Spinal cord (tissue), 10 donors: Measurements from ENCODE around the gene AVPI1. TPM values are rescaled to one million over a fixed set of nuclear protein-coding genes. Genes with fewer than 3 reads are reported as not detected.

Source experiments
- DNase-seq, 6 donors: peaks; one replicate each; pipeline versions ENCODE4 v3.0.0 to v3.0.0-alpha.2; 2013 to 2015; ENCODE audit warnings: low spot score in 6 of 6, low read depth in 4 of 6
- H3K27ac ChIP-seq: one replicate; pipeline ENCODE4 v1.5.1; 2013; ENCODE audit warnings: low read depth, low read length, control low read depth
- H3K27me3 ChIP-seq: one replicate; pipeline ENCODE4 v1.6.1; 2013; ENCODE audit warnings: low read length; ENCODE audit not compliant: control insufficient read depth, insufficient read depth
- H3K36me3 ChIP-seq: one replicate; pipeline ENCODE4 v1.6.1; 2013; ENCODE audit warnings: low read length; ENCODE audit not compliant: control insufficient read depth, insufficient read depth
- H3K4me1 ChIP-seq: one replicate; pipeline ENCODE4 v1.6.1; 2013; ENCODE audit warnings: low read length; ENCODE audit not compliant: control insufficient read depth, insufficient read depth
- H3K4me3 ChIP-seq: one replicate; pipeline ENCODE4 v1.5.1; 2013; ENCODE audit warnings: low read depth, low read length, control low read depth
- H3K9me3 ChIP-seq: one replicate; pipeline ENCODE4 v1.6.1; 2013; ENCODE audit warnings: low read length; ENCODE audit not compliant: control insufficient read depth, insufficient read depth
- WGBS: methylation state at CpG from one replicate; pipeline ENCODE4 v1.1.5; 2013; ENCODE audit warnings: missing lambda C conversion rate; ENCODE audit not compliant: insufficient coverage; 5-methylcytosine and 5-hydroxymethylcytosine counted together
- polyA plus RNA-seq, 2 donors: library from polyadenylated mRNA; unstranded; fragments of 120-200 nt; gene quantifications; one replicate each; pipeline ENCODE4 v1.2.1, GENCODE V29; 2013; ENCODE audit not compliant: insufficient read length in 2 of 2
- total RNA-seq, 2 donors: library from RNA; depleted of rRNA in 1 of 2; stranded (reverse); fragments of 120-200 nt in 1 of 2; fragments of >200 nt in 1 of 2; gene quantifications; one replicate each; pipeline versions ENCODE4 v1.2.3 to v1.2.4, GENCODE V29; 2013 to 2014
- donor health status: healthy.

Gene AVPI1
- total and polyA plus RNA-seq, 4 donors = 8.2 to 18.7 (median 13.4) TPM

DNA sequence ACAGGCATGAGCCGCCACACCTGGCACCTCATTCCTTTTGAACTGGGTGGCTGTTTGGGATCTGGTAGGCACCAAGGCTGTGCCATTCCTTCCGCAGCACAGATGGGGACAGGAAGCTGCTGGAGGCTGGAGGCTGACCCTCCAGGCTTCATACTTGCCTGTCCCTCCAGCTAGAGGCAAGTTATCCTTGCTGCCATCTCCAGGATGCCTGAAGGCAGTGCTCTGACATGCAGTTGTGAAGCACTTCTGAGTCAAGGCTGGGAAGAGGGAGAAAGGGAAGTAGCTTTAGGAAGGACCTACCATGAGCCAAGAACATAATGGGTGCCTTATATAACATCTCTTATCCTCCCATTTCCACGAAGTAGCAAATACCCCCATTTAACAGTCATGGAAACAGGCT, 36.0 kb upstream of the AVPI1 start:
- 85% methylated on average over 3 of the region's 3 CpGs for WGBS
- Histone ChIP-seq H3K27me3 (no peaks in the 10 kb centered on the region), H3K27ac (no peak overlapping the region), H3K36me3 (no peaks in the 10 kb centered on the region), H3K4me3 (no peak overlapping the region), H3K9me3 (no peaks in the 10 kb centered on the region), H3K4me1 (peaks cover 21% of the 10 kb centered on the region)
- DNase-seq = no peak

- Histone ChIP-seq H3K4me1 (peaks cover 30% of the 10 kb centered on the region), H3K27me3 (no peaks in the 10 kb centered on the region), H3K27ac (no peak overlapping the region), H3K4me3 (no peak overlapping the region), H3K9me3 (no peaks in the 10 kb centered on the region), H3K36me3 (peaks cover under 1% of the 10 kb centered on the region)
- 80% methylated on average over 6 of the region's 12 CpGs for WGBS
- no peak for DNase-seq
These were observed 35.1 kb upstream of the AVPI1 start for GRCh38 chr10:97721871-97722780.

DNA sequence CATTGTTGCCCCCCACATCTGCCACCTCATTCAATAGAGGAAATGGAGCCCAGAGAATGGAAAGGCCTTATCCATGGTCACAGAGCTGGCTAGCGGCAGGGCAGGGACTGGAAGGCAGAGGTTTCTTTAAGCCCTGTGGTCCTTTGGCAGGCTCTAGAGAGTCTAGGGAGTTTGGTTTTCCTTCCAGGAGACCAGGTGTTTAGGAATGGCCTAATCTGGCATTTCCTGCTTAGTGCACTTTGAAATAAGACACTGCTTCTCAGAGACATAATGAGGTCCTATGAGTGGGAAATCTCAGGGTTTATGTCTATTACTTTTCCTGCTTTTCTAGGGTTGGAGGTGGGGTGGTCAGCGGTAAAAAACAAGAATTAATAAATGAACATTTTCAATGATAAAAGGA, 32.6 kb upstream of the AVPI1 start:
- Histone ChIP-seq H3K9me3 (no peaks in the 10 kb centered on the region), H3K27me3 (peaks cover 2% of the 10 kb centered on the region), H3K4me3 (no peak overlapping the region), H3K4me1 (peaks cover 44% of the 10 kb centered on the region), H3K27ac (peak overlapping the region; percentile 74), H3K36me3 (peaks cover 3% of the 10 kb centered on the region)
- 100% methylated on average over 1 of the region's 2 CpGs for WGBS
- no peak for DNase-seq

- Histone ChIP-seq H3K9me3 (no peaks in the 10 kb centered on the region), H3K4me3 (no peak overlapping the region), H3K27ac (peak overlapping the region; percentile 74), H3K4me1 (peaks cover 46% of the 10 kb centered on the region), H3K27me3 (peaks cover 4% of the 10 kb centered on the region), H3K36me3 (peaks cover 3% of the 10 kb centered on the region)
- no peak for DNase-seq
- 48% methylated on average over 4 of the region's 8 CpGs for WGBS
These were observed 31.7 kb upstream of the AVPI1 start for GRCh38 chr10:97718659-97719142.

DNA sequence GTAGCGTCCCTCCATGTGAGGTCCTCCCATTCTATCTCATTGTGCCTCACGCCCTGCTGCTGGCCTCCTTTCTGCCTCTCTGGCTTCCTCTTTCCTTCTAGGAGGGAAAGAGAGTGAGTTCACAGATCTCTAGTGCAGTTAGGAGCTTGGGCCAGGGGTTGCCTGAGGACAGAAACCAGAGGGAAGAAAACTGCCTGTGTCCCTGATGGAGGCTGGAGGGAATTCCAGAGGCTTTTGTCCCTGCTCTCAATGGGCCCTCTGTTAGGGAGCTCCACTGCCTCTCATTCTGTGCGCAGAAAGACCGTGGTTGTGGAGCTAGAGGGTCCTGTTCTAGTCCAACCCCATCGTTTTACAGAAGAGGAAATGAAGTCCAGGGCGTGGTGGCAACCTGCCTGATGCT, 31.1 kb upstream of the AVPI1 start:
- peaks cover 3% of the 10 kb centered on the region for H3K36me3 ChIP-seq
- peaks cover 4% of the 10 kb centered on the region for H3K27me3 ChIP-seq
- peak in 3 of 6 donors; percentile 58 to 89 (median 71) for DNase-seq
- no peak overlapping the region for H3K4me3 ChIP-seq
- H3K4me1 ChIP-seq = peaks cover 49% of the 10 kb centered on the region
- 20% methylated on average over 4 of the region's 6 CpGs for WGBS
- H3K27ac ChIP-seq = peak overlapping the region; percentile 74
- H3K9me3 ChIP-seq = no peaks in the 10 kb centered on the region

DNA sequence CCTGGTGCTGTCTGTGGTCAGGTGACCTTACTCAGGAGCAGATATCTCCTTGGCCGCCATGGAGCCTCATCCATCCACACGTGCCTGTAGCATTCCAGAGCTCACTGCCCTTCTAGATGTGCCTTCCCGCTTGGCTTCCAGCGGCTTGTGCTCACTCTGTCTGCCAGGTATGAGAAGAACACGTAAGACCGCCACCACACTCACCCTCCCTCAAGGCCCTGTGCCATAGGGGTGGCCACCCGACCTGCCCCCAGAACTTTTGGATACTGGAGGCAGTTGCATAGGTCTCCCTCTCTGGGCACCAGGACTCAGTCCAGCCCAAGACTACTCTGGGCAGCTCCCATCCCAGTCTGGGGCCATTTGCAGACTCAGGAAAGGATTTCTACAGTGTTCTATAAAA, 30.6 kb upstream of the AVPI1 start:
- peaks cover 3% of the 10 kb centered on the region for H3K36me3 ChIP-seq
- peaks cover 53% of the 10 kb centered on the region for H3K4me1 ChIP-seq
- no peak for DNase-seq
- peak overlapping the region; percentile 40 for H3K27ac ChIP-seq
- WGBS = 90% methylated on average over 7 of the region's 7 CpGs
- H3K9me3 ChIP-seq = no peaks in the 10 kb centered on the region
- H3K27me3 ChIP-seq = peaks cover 4% of the 10 kb centered on the region
- H3K4me3 ChIP-seq = no peak overlapping the region

GRCh38 chr10:97715259-97715874, 28.3 kb upstream of the AVPI1 start:
- H3K27ac ChIP-seq = peak overlapping the region; percentile 88
- peak overlapping the region; percentile 69 for H3K4me3 ChIP-seq
- no peak for DNase-seq

GRCh38 chr10:97714401-97715258, 27.6 kb upstream of the AVPI1 start:
- WGBS = 2% methylated on average over 69 of the region's 74 CpGs
- peak overlapping the region; percentile 88 for H3K27ac ChIP-seq
- H3K27me3 ChIP-seq = peaks cover 4% of the 10 kb centered on the region
- no peaks in the 10 kb centered on the region for H3K9me3 ChIP-seq
- peak overlapping the region; percentile 69 for H3K4me3 ChIP-seq
- H3K36me3 ChIP-seq = peaks cover 3% of the 10 kb centered on the region
- H3K4me1 ChIP-seq = peaks cover 53% of the 10 kb centered on the region
- peak in 2 of 6 donors; percentile 70 to 76 for DNase-seq

More at GRCh38 chr10:97715259-97715874, 28.3 kb upstream of the AVPI1 start:
- WGBS = 56% methylated on average over 5 of the region's 8 CpGs
- Histone ChIP-seq H3K9me3 (no peaks in the 10 kb centered on the region), H3K36me3 (peaks cover 3% of the 10 kb centered on the region), H3K4me1 (peaks cover 53% of the 10 kb centered on the region), H3K27me3 (peaks cover 4% of the 10 kb centered on the region)

- H3K36me3 ChIP-seq = peaks cover 3% of the 10 kb centered on the region
- H3K27me3 ChIP-seq = peaks cover 4% of the 10 kb centered on the region
- WGBS = 0% methylated on average over 69 of the region's 69 CpGs
- peak overlapping the region; percentile 69 for H3K4me3 ChIP-seq
- peak overlapping the region; percentile 88 for H3K27ac ChIP-seq
- H3K9me3 ChIP-seq = no peaks in the 10 kb centered on the region
- H3K4me1 ChIP-seq = peaks cover 46% of the 10 kb centered on the region
- DNase-seq = peak in 4 of 6 donors; percentile 59 to 92 (median 76)
These were observed 26.9 kb upstream of the AVPI1 start for GRCh38 chr10:97713826-97714400.
